Adrenal gland (tissue), 5 donors: ENCODE results near the gene HOXD8.

ENCODE experiments used
- POLR2A ChIP-seq, 2 donors: fragments of 450-650 bp; IDR thresholded peaks; one replicate each; pipeline ENCODE4 v1.6.1; 2017; ENCODE audit warnings: antibody characterized with exemption in 2 of 2, mild to moderate bottlenecking in 2 of 2, moderate library complexity in 1 of 2
- TF ChIP-seq, protein P1 (sequence below), 6 experiments: fragments of 450-650 bp in 4 of 6; fragments of 200-600 bp in 2 of 6; sonication (generic) in 1 of 6; IDR thresholded peaks; 1 replicate in 5 of 6; 2 replicates in 1 of 6; pipeline versions ENCODE4 v1.5.1 to v1.8.0; 2016 to 2021; ENCODE audit warnings: antibody characterized with exemption in 6 of 6, mild to moderate bottlenecking in 2 of 6, moderate library complexity in 1 of 6
- donor health status: DM: no; HTN: no; CAD: no.

DNA sequence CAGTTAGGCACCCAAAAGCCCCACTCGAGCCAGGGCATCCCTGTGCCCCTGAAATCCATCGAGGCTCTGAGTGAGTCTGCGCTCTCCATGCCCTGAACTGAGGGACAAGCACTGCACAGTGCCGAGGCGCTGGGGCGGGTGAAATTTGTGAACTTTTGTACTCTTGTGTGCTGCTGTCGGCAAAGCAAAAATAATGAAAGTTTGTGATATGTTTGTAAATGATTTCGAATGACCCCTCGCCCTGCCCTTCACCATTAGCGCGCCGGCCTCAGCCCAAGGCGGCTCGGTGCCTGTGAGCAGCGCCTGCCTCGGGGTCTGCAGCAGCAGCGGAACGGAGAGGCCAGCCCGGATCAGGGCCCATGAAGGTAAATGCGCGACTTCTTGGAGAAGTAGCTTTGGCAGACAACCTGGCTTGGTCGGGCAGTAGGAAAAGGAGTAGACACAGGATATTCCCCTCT lies 20.0 kb downstream of the HOXD8 start:
- TF ChIP-seq, protein P1, sequence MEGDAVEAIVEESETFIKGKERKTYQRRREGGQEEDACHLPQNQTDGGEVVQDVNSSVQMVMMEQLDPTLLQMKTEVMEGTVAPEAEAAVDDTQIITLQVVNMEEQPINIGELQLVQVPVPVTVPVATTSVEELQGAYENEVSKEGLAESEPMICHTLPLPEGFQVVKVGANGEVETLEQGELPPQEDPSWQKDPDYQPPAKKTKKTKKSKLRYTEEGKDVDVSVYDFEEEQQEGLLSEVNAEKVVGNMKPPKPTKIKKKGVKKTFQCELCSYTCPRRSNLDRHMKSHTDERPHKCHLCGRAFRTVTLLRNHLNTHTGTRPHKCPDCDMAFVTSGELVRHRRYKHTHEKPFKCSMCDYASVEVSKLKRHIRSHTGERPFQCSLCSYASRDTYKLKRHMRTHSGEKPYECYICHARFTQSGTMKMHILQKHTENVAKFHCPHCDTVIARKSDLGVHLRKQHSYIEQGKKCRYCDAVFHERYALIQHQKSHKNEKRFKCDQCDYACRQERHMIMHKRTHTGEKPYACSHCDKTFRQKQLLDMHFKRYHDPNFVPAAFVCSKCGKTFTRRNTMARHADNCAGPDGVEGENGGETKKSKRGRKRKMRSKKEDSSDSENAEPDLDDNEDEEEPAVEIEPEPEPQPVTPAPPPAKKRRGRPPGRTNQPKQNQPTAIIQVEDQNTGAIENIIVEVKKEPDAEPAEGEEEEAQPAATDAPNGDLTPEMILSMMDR (IDR thresholded peaks at IDR 0.05) = no peak
- no peak for TF ChIP-seq POLR2A (IDR thresholded peaks at IDR 0.05)
